Bronchial epithelial cell (primary cell): ENCODE measurements around the gene AGBL1. TPM values are rescaled to one million over a fixed set of nuclear protein-coding genes. Genes with fewer than 3 reads are reported as not detected.

Experiments used
- DNase-seq: peaks from one replicate; pipeline ENCODE4 v3.0.0-alpha.2; 2010; ENCODE audit warnings: low read depth
- FAIRE-seq: peaks from 2 replicates; lab custom pipeline; 2011; peaks lifted over from hg19 to GRCh38; lab: Jason Lieb, UNC
- H3K27me3 ChIP-seq: 2 replicates; pipeline ENCODE4 v1.5.1; 2011; ENCODE audit warnings: low read length; ENCODE audit not compliant: control insufficient read depth, insufficient read depth
- H3K36me3 ChIP-seq: 2 replicates; pipeline ENCODE4 v1.5.1; 2011; ENCODE audit warnings: low read length; ENCODE audit not compliant: control insufficient read depth, insufficient read depth
- H3K4me3 ChIP-seq: 2 replicates; pipeline ENCODE4 v1.5.1; 2011; ENCODE audit warnings: mild to moderate bottlenecking, low read depth, low read length, control low read depth
- CTCF ChIP-seq: IDR thresholded peaks from 2 replicates; pipeline ENCODE4 v1.5.1; 2011; ENCODE audit warnings: mild to moderate bottlenecking, moderate library complexity, low read length, control low read depth, inconsistent platforms; ENCODE audit not compliant: insufficient read depth, severe bottlenecking
- total RNA-seq: library from RNA; depleted of rRNA; stranded (reverse); fragments of >200 nt; gene quantifications from 2 replicates; pipeline ENCODE4 v1.2.1, GENCODE V29; 2014

The AGBL1 gene
- total RNA-seq = not detected in 2 replicates

- H3K36me3 ChIP-seq = no peaks in the 10 kb centered on the region
- FAIRE-seq (no peak), DNase-seq (no peak)
- no peak for TF ChIP-seq CTCF
- H3K4me3 ChIP-seq = no peak within 1 kb of the TSS
- H3K27me3 ChIP-seq = no peaks in the 10 kb centered on the region
Measured at GRCh38 chr15:86079508-86080266, at the start of gene AGBL1. Gene AGBL1, plus strand, starts transcription at chr15:86079871.

GRCh38 chr15:86034904-86035303 is 44.8 kb upstream of the AGBL1 start:
- FAIRE-seq = no peak
- H3K4me3 ChIP-seq = no peak overlapping the region
- H3K36me3 ChIP-seq = no peaks in the 10 kb centered on the region
- no peak for TF ChIP-seq CTCF
- DNase-seq = no peak
- H3K27me3 ChIP-seq = no peaks in the 10 kb centered on the region

- Histone ChIP-seq H3K27me3 (no peaks in the 10 kb centered on the region), H3K36me3 (no peaks in the 10 kb centered on the region), H3K4me3 (no peak overlapping the region)
- FAIRE-seq (no peak), DNase-seq (no peak)
- no peak for TF ChIP-seq CTCF
Measured at GRCh38 chr15:86036243-86036642, 43.4 kb upstream of the AGBL1 start.

GRCh38 chr15:86038491-86038890 is 41.2 kb upstream of the AGBL1 start:
- Histone ChIP-seq H3K27me3 (no peaks in the 10 kb centered on the region), H3K4me3 (no peak overlapping the region), H3K36me3 (no peaks in the 10 kb centered on the region)
- TF ChIP-seq CTCF = no peak
- no peak for FAIRE-seq
- no peak for DNase-seq

GRCh38 chr15:86040356-86041033 is 39.2 kb upstream of the AGBL1 start:
- H3K27me3 ChIP-seq = no peaks in the 10 kb centered on the region
- no peak for TF ChIP-seq CTCF
- DNase-seq = no peak
- H3K4me3 ChIP-seq = no peak overlapping the region
- FAIRE-seq = no peak
- no peaks in the 10 kb centered on the region for H3K36me3 ChIP-seq

GRCh38 chr15:86041399-86041798 is 38.3 kb upstream of the AGBL1 start:
- DNase-seq (no peak), FAIRE-seq (no peak)
- no peak for TF ChIP-seq CTCF
- Histone ChIP-seq H3K4me3 (no peak overlapping the region), H3K27me3 (no peaks in the 10 kb centered on the region), H3K36me3 (no peaks in the 10 kb centered on the region)
